ENCODE results near the gene FARP1.

- TF ChIP-seq CTCF (IDR thresholded peaks at IDR 0.05) (no peak), EHMT2 (IDR thresholded peaks at IDR 0.05; ENCODE audit: low read depth) (no peak), POLR2AphosphoS2 (conservative IDR thresholded peaks at IDR 0.05; ENCODE audit: low read length) (no peak), KDM5A (IDR thresholded peaks at IDR 0.05) (no peak), BCL3 (IDR thresholded peaks at IDR 0.05) (no peak)
These were observed 166.9 kb downstream of the FARP1 start for GRCh38 chr13:98309569-98310335.

All from A549 (cell line).